GM20000 (cell line): ENCODE measurements around the gene ACE.

Experiments used
- DNase-seq: peaks from one replicate; pipeline ENCODE4 v3.0.0; 2012; ENCODE audit warnings: low spot score
- CTCF ChIP-seq: IDR thresholded peaks from 2 replicates; pipeline ENCODE4 v1.5.1; 2012; ENCODE audit warnings: mild to moderate bottlenecking, control low read depth; ENCODE audit errors: extremely low read depth, missing control alignments

The ACE gene

GRCh38 chr17:63445065-63445464, 31.8 kb upstream of the ACE start:
- no peak for TF ChIP-seq CTCF
- no peak for DNase-seq

GRCh38 chr17:63445571-63445953, 31.3 kb upstream of the ACE start:
- DNase-seq, result peak; percentile 78
- TF ChIP-seq CTCF, result no peak

- DNase-seq, result peak; percentile 95
- TF ChIP-seq CTCF, result peak; percentile 32
Observed at GRCh38 chr17:63445954-63446752, 30.7 kb upstream of the ACE start, which contains the start of gene CYB561. Gene CYB561 (minus strand): TSS chr17:63446306. CDS start chr17:63437547, 8,759 bp downstream.

- no peak for TF ChIP-seq CTCF
- DNase-seq, result peak; percentile 84
Observed at GRCh38 chr17:63446753-63447470, 29.9 kb upstream of the ACE start.

- no peak for DNase-seq
- no peak for TF ChIP-seq CTCF
Observed at GRCh38 chr17:63447471-63448009, 29.3 kb upstream of the ACE start.

- no peak for DNase-seq
- TF ChIP-seq CTCF, result no peak
Observed at GRCh38 chr17:63448655-63449054, 28.2 kb upstream of the ACE start.

- TF ChIP-seq CTCF, result no peak
- no peak for DNase-seq
Observed at GRCh38 chr17:63450551-63450950, 26.3 kb upstream of the ACE start.
